ENCODE data around the gene CYP27C1.

DNA sequence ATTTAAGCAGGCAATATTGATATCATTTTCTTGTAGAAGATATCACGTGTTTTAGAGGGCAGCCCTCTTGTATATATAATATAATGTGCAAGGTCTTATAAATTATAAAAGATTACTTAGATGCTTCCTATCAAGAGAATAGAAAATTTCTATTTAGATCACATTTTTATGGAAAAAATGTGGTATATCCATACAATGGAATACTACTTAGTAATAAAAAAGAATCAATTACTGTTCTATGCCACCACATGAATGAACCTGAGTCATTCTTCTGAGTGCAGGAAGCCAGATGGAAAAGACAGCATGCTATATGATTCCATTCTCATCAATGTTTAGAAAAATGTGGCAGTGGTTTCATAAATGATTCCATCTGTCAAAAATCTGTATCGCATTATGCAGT is 23.6 kb downstream of the CYP27C1 start:
- TF ChIP-seq POLR2A (IDR thresholded peaks at IDR 0.05): no peak
- TF ChIP-seq, protein P1, sequence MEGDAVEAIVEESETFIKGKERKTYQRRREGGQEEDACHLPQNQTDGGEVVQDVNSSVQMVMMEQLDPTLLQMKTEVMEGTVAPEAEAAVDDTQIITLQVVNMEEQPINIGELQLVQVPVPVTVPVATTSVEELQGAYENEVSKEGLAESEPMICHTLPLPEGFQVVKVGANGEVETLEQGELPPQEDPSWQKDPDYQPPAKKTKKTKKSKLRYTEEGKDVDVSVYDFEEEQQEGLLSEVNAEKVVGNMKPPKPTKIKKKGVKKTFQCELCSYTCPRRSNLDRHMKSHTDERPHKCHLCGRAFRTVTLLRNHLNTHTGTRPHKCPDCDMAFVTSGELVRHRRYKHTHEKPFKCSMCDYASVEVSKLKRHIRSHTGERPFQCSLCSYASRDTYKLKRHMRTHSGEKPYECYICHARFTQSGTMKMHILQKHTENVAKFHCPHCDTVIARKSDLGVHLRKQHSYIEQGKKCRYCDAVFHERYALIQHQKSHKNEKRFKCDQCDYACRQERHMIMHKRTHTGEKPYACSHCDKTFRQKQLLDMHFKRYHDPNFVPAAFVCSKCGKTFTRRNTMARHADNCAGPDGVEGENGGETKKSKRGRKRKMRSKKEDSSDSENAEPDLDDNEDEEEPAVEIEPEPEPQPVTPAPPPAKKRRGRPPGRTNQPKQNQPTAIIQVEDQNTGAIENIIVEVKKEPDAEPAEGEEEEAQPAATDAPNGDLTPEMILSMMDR (IDR thresholded peaks at IDR 0.05): no peak

Data from thyroid gland (tissue), 4 donors.